HEK293T (cell line): Measurements from ENCODE around the gene GLI1.
"Not testable (repeated sequence)": the region's sequence is repeated elsewhere in the genome, so short reads cannot be mapped to it uniquely, and the experiment has no call there.

Source experiments
- CTCF ChIA-PET: fragments of 350-600 bp; formaldehyde crosslinking; extraction: SDS; loops from one replicate; lab custom pipeline; 2021; ENCODE audit warnings: antibody characterized with exemption, inconsistent platforms; lab: Yijun Ruan, JAX
- POLR2A ChIA-PET: fragments of 350-600 bp; formaldehyde crosslinking; extraction: SDS; loops from one replicate; lab custom pipeline; 2020; ENCODE audit warnings: antibody characterized with exemption, inconsistent platforms; lab: Yijun Ruan, JAX
- DNase-seq: peaks from one replicate; pipeline ENCODE4 v3.0.0; 2012; ENCODE audit warnings: mixed read lengths; ENCODE audit errors: extremely low spot score
- ARNT ChIP-seq: fragments of 450-650 bp; IDR thresholded peaks from 2 replicates; pipeline ENCODE4 v1.6.1; 2017; ENCODE audit warnings: mild to moderate bottlenecking
- BHLHE40 ChIP-seq: fragments of 450-650 bp; IDR thresholded peaks from 2 replicates; pipeline ENCODE4 v1.6.1; 2016; ENCODE audit warnings: mild to moderate bottlenecking, moderate library complexity, borderline replicate concordance
- CTBP1 ChIP-seq: fragments of 450-650 bp; IDR thresholded peaks from 2 replicates; pipeline ENCODE4 v1.6.1; 2016; ENCODE audit warnings: borderline replicate concordance
- ELF4 ChIP-seq: fragments of 450-650 bp; IDR thresholded peaks from 2 replicates; pipeline ENCODE4 v1.6.1; 2017; ENCODE audit warnings: antibody characterized with exemption
- FOXA1 ChIP-seq: fragments of 450-650 bp; IDR thresholded peaks from 2 replicates; pipeline ENCODE4 v1.6.1; 2016; ENCODE audit warnings: mild to moderate bottlenecking
- FOXK2 ChIP-seq: fragments of 450-650 bp; IDR thresholded peaks from 2 replicates; pipeline ENCODE4 v1.6.1; 2016; ENCODE audit warnings: mild to moderate bottlenecking
- FOXM1 ChIP-seq: fragments of 450-650 bp; IDR thresholded peaks from 2 replicates; pipeline ENCODE4 v1.6.1; 2017; ENCODE audit warnings: mild to moderate bottlenecking, borderline replicate concordance
- HDGF ChIP-seq: fragments of 450-650 bp; IDR thresholded peaks from 2 replicates; pipeline ENCODE4 v1.6.1; 2017; ENCODE audit warnings: antibody characterized with exemption, borderline replicate concordance
- L3MBTL2 ChIP-seq: fragments of 450-650 bp; conservative IDR thresholded peaks from 2 replicates; pipeline ENCODE4 v1.6.1; 2016; ENCODE audit warnings: mild to moderate bottlenecking
- LEF1 ChIP-seq: fragments of 450-650 bp; IDR thresholded peaks from 2 replicates; pipeline ENCODE4 v1.6.1; 2017; ENCODE audit warnings: mild to moderate bottlenecking, borderline replicate concordance
- NFRKB ChIP-seq: fragments of 450-650 bp; IDR thresholded peaks from 2 replicates; pipeline ENCODE4 v1.6.1; 2016; ENCODE audit warnings: mild to moderate bottlenecking, moderate library complexity
- SP1 ChIP-seq: fragments of 450-650 bp; IDR thresholded peaks from 2 replicates; pipeline ENCODE4 v1.6.1; 2017
- SUZ12 ChIP-seq: fragments of 450-650 bp; IDR thresholded peaks from 2 replicates; pipeline ENCODE4 v1.6.1; 2016; ENCODE audit warnings: mild to moderate bottlenecking
- TARDBP ChIP-seq: fragments of 450-650 bp; IDR thresholded peaks from 2 replicates; pipeline ENCODE4 v1.6.1; 2016
- ZNF384 ChIP-seq: fragments of 450-650 bp; IDR thresholded peaks from 2 replicates; pipeline ENCODE4 v1.6.1; 2016
- TF ChIP-seq, protein P1 (sequence below): fragments of 450-650 bp; IDR thresholded peaks from 2 replicates; pipeline ENCODE4 v1.6.1; 2016

GLI1 gene

DNA sequence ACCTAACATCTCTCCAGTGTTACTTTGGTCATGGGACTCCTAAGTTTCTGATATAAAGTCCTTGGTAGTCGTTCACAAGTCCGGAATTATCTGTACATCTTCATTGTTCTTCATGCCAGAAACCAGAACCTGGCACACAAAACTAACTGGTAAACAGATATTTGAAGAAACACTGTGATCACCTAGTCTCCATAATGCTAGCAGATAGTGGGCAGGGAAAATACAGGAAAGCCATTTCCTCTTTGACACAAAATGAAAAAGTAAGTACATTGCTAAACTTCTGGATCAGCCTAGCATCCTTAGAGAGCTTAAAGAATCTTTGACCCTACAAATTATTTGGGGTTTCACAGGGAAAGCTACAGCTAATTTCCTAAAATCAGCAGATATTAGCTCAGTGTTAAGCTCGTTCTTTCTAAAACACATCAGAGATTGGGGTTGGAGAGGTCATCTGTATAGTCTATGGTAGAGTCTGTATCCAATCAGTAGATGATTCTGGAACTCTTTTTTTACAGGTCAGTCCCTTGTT is 55.9 kb downstream of the GLI1 start:
- POLR2A ChIA-PET: interaction anchor here (0.9 to 3.5 kb wide), 4 partner anchors 9 to 55 kb away, joined by 3 to 20 read pairs (median 4); no protein-coding TSS in a partner anchor
- TF ChIP-seq FOXA1 (no peak), HDGF (no peak), NFRKB (no peak), FOXM1 (no peak), SP1 (no peak), LEF1 (no peak), FOXK2 (no peak), BHLHE40 (no peak), L3MBTL2 (no peak), ARNT (no peak), SUZ12 (no peak), CTBP1 (no peak)
- TF ChIP-seq, protein P1, sequence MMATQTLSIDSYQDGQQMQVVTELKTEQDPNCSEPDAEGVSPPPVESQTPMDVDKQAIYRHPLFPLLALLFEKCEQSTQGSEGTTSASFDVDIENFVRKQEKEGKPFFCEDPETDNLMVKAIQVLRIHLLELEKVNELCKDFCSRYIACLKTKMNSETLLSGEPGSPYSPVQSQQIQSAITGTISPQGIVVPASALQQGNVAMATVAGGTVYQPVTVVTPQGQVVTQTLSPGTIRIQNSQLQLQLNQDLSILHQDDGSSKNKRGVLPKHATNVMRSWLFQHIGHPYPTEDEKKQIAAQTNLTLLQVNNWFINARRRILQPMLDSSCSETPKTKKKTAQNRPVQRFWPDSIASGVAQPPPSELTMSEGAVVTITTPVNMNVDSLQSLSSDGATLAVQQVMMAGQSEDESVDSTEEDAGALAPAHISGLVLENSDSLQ: no peak
- CTCF ChIA-PET: interaction anchor here (1.0 kb wide), 1 partner anchor 57 kb away, joined by 3 read pairs; no protein-coding TSS in a partner anchor
- DNase-seq: no peak

- TF ChIP-seq, protein P1: no peak
- TF ChIP-seq LEF1: no peak
- no peak for TF ChIP-seq ARNT
- no peak for TF ChIP-seq FOXM1
- no peak for TF ChIP-seq FOXA1
- TF ChIP-seq BHLHE40: no peak
- no peak for TF ChIP-seq ELF4
- no peak for TF ChIP-seq TARDBP
- no peak for TF ChIP-seq SP1
- no peak for TF ChIP-seq SUZ12
- TF ChIP-seq L3MBTL2: no peak
- TF ChIP-seq CTBP1: no peak
- no peak for TF ChIP-seq FOXK2
- no peak for TF ChIP-seq HDGF
- no peak for TF ChIP-seq ZNF384
- no peak for DNase-seq
- ChIA-PET CTCF (interaction anchor here (1.0 kb wide), 1 partner anchor 57 kb away, joined by 3 read pairs; no protein-coding TSS in a partner anchor), POLR2A (interaction anchor here (0.9 to 3.5 kb wide), 2 partner anchors 13 to 56 kb away, joined by 3 to 20 read pairs; no protein-coding TSS in a partner anchor)
Observed at GRCh38 chr12:57515934-57516541, 56.5 kb downstream of the GLI1 start.

- DNase-seq: no peak
- ChIA-PET POLR2A (interaction anchor here (0.7 to 3.5 kb wide), 3 partner anchors 14 to 26 kb away, joined by 3 to 20 read pairs (median 4); no protein-coding TSS in a partner anchor), CTCF (no interaction called here)
- TF ChIP-seq, protein P1: no peak
- no peak for TF ChIP-seq LEF1
- no peak for TF ChIP-seq CTBP1
- no peak for TF ChIP-seq ZNF384
- TF ChIP-seq SP1: no peak
Observed at GRCh38 chr12:57516617-57517153, 57.1 kb downstream of the GLI1 start.

DNA sequence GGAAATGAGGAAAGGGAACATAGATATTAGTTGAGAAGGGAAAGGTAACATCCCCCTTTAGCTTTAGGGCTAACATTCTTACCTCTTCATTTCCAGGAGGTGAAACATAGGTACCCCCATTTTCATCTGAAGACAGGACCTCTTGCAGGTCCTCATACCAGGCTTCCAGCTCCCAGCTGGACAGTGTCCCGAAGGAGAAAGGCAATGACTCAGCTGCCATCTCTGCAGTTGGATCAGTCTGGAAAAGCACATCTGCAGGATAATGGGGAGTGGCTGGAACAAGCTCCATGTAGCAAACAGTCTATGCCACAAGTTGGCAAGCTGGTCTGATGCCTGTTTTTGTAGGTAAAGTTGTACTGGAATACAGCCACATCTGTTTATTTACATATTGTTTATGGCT is 57.6 kb downstream of the GLI1 start:
- CTCF ChIA-PET: no interaction called here
- POLR2A ChIA-PET: interaction anchor here (0.7 to 3.5 kb wide), 4 partner anchors 10 to 27 kb away, joined by 3 to 20 read pairs (median 4); no protein-coding TSS in a partner anchor
- DNase-seq: no peak
- TF ChIP-seq, protein P1: no peak
- TF ChIP-seq NFRKB (no peak), SP1 (no peak), ZNF384 (no peak), CTBP1 (no peak), ELF4 (no peak), FOXM1 (no peak), LEF1 (no peak), FOXK2 (no peak), ARNT (no peak)

- POLR2A ChIA-PET: interaction anchor here (1.1 to 3.4 kb wide), 3 partner anchors 9 to 28 kb away, joined by 3 to 18 read pairs (median 4); partner anchors contain the start of gene MARS1
- DNase-seq, CTCF ChIA-PET: not testable (repeated sequence)
Observed at GRCh38 chr12:57517718-57518117, 58.1 kb downstream of the GLI1 start.
